ENCODE results near the gene ARHGAP26.

ARHGAP26 gene

DNA sequence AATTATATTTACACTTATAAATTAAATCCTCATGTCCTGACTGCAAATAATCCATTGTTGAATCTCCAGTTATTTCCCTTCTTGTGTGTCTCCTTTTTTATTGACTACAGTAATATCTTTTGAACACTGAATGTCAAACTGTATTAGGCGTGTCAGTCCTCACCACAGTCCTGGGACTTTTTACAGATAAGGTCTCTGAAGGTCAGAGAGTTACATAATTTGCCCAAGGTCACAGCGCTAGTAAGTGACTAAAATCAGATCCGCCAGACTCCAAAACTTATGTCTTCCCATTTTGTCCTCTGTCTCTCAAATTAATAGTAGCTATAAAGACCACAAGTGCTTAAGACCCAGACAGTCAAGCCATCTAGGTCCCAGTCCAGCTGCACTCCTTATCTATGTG is 359.0 kb downstream of the ARHGAP26 start:
- no peak for DNase-seq

- no peak for DNase-seq
These were observed 359.9 kb downstream of the ARHGAP26 start for GRCh38 chr5:143129910-143130612.

- no peak for DNase-seq
These were observed 360.6 kb downstream of the ARHGAP26 start for GRCh38 chr5:143130613-143131305.

GRCh38 chr5:143131972-143132371 is 361.8 kb downstream of the ARHGAP26 start:
- no peak for DNase-seq

- no peak for DNase-seq
These were observed 362.6 kb downstream of the ARHGAP26 start for GRCh38 chr5:143132739-143133138.

DNA sequence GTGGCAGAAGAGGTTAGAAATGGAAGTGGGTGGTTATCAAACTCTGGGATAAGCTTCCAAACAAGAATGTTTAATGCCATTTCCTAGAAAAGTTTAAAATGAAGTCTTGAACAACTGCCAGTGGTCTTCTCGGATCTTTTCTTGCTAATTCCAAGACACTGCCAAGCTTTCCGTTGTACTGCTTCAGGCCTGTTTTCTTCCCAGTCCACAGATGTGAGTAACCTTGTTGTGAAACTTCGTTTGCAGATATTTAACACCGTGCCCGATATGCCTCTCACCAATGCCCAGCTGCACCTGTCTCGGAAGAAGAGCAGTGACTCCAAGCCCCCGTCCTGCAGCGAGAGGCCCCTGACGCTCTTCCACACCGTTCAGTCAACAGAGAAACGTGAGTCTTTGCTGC is 363.5 kb downstream of the ARHGAP26 start:
- DNase-seq, result no peak

DNA sequence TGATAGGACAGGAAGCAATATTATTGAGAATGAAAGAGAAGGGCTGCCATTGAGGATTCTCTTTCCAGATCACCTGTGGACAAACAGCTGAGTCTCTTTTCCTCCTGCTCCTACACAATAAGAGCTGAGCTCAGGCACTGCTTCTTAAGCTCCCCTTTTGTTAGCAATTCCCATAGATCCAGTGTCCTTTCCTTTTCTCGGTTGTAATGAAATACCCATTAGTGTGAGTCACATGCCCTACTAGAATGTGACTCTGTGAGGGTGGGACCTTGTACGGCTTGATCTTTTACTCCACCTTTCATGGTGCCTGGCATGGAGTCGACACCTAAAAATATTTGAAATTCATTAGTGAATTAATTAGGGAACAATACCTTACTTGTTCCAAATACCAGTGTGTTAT is 364.1 kb downstream of the ARHGAP26 start:
- DNase-seq, result no peak

DNA sequence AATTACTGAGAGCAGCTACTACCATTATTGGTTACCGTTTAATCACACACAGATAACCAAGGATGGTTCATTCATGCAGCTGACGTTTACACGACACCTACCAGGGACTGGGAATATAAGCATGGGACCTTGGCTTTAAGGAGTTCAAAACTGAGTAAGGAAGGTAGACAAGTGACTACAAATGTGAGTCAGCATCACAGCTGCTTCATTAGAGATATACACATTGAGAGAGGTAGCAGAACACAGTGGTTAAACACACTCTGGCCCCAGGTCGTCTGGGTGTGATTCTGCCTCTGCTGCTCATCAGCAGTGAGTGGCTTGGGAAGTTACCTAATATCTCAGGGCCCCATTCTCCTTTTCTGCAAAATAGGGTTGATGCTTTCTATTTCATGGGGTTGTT is 364.7 kb downstream of the ARHGAP26 start:
- no peak for DNase-seq

DNA sequence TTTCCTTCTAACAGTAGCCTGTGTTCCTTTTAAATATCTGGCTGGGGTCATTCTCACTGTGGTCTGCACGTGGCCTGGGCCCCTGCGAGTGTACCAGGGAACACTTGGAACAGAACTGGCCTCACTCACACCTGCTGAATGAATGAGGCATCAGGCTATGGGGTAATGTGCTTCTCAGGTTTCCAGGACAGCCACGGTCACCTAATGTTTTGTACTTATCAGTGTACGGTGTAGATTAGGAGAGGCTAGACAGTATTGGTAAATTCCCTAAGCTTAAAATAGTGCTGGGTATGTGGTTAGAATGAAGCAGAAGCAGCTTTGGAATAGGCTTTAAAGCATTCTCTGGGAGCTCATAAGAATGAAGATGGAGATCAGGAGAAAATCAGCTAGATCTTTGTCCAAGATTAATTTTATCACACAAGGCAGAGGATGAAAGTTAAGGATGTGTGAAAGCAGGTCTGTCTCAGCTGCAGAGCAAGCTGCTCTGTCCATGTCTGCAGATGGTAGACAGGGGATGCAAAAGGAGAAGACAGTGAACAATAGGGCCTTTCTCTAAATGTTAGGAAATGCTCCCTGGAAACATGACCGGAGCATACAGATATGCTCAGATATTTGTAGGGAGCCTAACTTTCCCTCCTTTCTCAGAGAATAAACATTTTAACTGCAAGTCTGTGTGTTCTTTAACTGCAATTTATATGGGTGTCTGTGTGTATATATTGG is 365.8 kb downstream of the ARHGAP26 start:
- no peak for DNase-seq

DNA sequence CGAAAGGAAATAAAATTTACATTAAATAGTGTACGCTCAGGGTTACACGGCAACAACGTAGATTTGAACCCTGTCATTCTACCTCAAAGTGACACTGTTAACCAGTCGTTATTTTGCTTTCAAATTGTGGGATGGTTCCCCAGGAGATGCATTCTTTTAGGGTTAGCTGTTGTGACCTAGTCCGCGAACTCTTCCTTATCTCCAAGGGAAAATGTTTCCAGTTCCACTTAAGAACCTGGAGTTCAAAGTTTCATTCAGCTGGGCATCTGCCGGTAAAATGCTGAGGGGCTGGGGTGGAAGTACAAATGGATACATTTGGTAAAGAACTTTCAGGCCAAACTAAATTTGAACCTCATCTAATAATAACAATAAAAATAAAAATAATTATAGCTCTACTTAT is 368.7 kb downstream of the ARHGAP26 start:
- no peak for DNase-seq

DNA sequence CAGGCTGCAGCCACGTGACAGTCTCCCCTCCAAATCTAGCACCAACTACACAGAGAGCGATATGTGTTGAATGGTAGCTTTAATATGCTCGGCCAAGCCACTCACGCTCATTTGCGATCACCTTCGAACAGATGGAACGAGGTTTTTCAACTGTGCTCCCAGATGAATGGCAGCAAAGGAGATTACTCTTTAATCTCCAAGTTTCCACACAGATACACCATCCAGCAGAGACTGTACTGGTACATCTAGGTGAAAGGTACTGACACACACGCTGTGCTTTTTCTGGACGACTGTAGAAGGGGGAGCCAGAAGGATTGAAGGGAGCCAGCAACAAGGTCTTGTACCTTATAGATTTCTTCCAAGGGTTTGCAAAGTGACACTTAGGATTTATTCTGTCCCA is 369.4 kb downstream of the ARHGAP26 start:
- no peak for DNase-seq

- no peak for DNase-seq
These were observed 370.5 kb downstream of the ARHGAP26 start for GRCh38 chr5:143140492-143141203.

DNA sequence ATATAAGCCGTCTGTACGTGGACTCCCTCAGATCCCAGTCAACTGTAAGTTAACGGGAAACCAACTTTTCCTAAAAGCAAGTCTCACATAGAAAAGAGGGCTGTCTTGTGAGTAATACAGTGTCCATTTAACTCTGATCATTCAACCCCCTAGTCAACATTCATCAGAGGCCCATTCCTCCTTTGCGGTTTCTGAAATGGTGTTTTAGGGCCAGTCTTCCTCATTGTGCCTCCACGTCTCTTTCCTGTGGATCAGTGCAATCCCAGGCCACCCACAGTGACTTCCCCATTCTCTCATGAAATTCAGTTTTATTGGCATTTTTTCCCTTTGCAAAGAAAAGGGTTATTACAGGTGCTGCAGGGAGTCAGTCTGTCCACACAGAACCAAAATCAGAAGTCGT is 371.5 kb downstream of the ARHGAP26 start:
- no peak for DNase-seq

GRCh38 chr5:143142596-143143435 is 372.6 kb downstream of the ARHGAP26 start:
- no peak for DNase-seq

DNA sequence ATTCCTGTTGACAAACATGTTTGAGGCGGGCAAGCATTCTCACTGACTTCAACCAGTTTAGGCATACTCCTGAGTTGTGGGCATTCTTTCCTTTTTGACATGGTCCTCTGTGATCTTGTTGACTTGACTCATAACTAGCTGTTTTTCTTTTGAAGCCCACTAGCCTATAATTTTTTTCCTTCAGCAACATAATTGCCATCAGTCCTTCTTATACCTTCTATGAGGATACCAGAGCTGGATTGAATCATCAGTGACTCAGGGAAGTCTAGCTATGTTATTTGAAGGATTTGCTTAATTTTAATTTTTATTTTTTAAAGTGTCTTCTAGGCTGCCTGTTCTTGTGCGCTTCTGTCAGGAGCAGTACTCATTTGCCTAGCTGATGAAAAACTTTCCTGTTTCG is 373.8 kb downstream of the ARHGAP26 start:
- no peak for DNase-seq

DNA sequence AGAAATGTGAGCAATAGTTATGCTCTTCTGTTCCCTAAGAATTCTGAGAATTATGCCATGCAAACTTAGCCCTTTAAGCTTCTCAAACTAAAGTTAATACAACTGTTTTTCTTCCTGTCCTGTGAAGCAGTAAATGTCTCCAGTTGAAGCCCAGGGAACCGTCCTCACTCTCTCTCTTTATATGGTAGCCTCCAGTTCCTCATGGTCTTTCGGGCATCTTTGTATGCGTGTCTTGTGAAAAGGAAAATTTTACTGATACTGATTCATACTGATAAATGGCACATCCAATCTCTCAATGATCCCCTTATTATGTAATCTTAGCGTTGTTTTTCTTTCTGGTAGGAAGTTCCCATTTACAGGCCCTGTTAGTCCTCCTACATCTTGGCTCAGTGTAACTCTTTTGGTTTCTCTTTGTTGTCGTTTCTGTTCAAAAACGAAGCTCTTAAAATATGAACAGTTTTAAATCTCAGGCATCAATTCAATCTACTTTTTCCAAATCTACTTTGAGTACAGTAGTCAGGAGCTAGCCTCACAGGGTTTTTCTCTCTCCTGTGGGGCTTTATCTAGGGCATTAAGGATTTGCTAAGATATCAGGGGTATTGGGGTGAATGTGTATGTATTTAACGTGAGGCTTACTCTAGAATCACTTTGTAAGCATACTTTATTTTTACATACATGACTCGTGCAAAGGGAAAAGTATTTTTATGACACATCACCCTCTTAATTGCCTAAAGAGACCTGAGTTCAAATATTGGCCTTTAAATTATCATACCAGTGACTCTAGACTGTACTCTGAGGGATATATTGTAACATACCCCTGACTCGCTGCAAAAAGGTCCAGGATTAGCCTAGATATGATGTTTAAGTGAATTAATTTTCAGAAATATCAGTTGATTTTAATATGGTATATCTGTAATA is 375.3 kb downstream of the ARHGAP26 start:
- DNase-seq, result no peak

- no peak for DNase-seq
These were observed 376.0 kb downstream of the ARHGAP26 start for GRCh38 chr5:143146161-143146560.

DNA sequence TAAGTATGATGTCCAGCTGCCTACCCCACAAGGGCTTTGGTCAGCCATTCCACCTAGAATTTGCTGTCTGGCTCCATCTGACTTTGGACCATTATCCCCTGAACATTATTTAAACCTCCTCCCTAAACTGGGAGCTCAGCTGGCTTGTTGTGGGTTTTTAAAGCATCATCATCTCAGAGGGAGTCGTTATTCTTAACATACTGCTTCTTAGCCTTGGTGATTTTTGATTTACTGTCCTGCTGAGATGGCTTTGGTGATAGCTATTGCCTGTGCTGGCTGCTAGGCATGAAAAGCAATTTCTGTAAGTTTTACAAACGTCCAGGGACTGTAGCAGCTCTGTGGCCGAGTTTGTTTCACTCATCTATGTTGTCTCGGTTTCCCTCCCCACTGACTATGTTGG is 377.2 kb downstream of the ARHGAP26 start:
- DNase-seq, result no peak

GRCh38 chr5:143147902-143148301 is 377.7 kb downstream of the ARHGAP26 start:
- no peak for DNase-seq

- no peak for DNase-seq
These were observed 378.6 kb downstream of the ARHGAP26 start for GRCh38 chr5:143148771-143149170.

DNA sequence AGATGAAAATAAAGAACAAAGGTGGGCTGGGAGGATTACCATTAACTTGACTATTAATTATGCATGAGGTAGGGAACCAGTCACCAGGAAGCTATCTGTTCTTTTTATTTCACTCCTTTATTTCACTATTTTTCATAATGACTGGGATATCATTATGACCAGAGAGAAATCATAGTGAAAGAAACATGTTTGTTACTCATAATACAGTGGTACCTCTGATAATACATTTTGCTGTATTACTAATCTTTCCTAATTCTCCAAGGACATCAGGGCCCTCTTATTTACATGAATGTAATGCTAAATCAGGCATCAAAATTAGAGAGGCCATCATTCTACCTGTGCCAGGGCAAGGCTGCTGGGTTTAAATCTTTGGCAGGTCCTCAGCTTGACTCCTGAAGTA is 379.6 kb downstream of the ARHGAP26 start:
- DNase-seq, result no peak

All from activated CD4-positive, alpha-beta T cell treated with anti-CD3 and anti-CD28 coated beads for 4 hours (primary cell).